ENCODE measurements around the gene RNF26. TPM values are rescaled to one million over a fixed set of nuclear protein-coding genes. Genes with fewer than 3 reads are reported as not detected.

Gene RNF26
- total RNA-seq, 1 experiment from 2014 or later: 45.6 TPM

- TF ChIP-seq CTCF (IDR thresholded peaks at IDR 0.05 in 2 of 3, conservative IDR thresholded peaks at IDR 0.05 in 1 of 3; ENCODE audit: borderline replicate concordance in 1 of 3, insufficient read depth in 1 of 3, low read depth in 2 of 3, low read length in 2 of 3) (no peak), SRF (IDR thresholded peaks at IDR 0.05; ENCODE audit: low read depth) (no peak), ELF1 (IDR thresholded peaks at IDR 0.05; ENCODE audit: borderline replicate concordance, low read depth) (no peak), FOSL1 (IDR thresholded peaks at IDR 0.05; ENCODE audit: low read depth) (no peak), SIN3A (IDR thresholded peaks at IDR 0.05; ENCODE audit: low read depth) (no peak)
These were observed 27.8 kb downstream of the RNF26 start (continued) for GRCh38 chr11:119361941-119362725.

- peaks cover 29 to 49% of the 10 kb centered on the region in 2 experiments for H3K4me1 ChIP-seq (ENCODE audit: control insufficient read depth in 1 of 2, insufficient read depth in 2 of 2, low read length in 2 of 2)
- H2AFZ ChIP-seq (ENCODE audit: low read depth, low read length, poor library complexity, severe bottlenecking): no peak overlapping the region
- H3K79me2 ChIP-seq (ENCODE audit: insufficient read depth, low read length): no peaks in the 10 kb centered on the region
- intact Hi-C loops (cut with micrococcal nuclease): no loop called here
- no peak overlapping the region for H3K27ac ChIP-seq (ENCODE audit: low read depth, low read length)
- BruUV-seq (replicated peaks): no TSS peak
- ChIA-PET RAD21 (ENCODE audit: low non-redundant PET in 1 of 2, low total read pairs in 2 of 2, uncharacterized antibody in 2 of 2, unreplicated experiment in 2 of 2) (no interaction called here), CTCF (interaction anchor here (2.6 to 3.7 kb wide), 2 partner anchors 11 to 25 kb away, joined by 15 to 23 read pairs; no protein-coding TSS in a partner anchor), POLR2A (no interaction called here)
- TF ChIP-seq ZBTB33 (IDR thresholded peaks at IDR 0.05; ENCODE audit: extremely low read depth, insufficient replicate concordance, low read length): no peak
- no peak for TF ChIP-seq CBX3 (IDR thresholded peaks at IDR 0.05; ENCODE audit: low read depth)
- TF ChIP-seq YY1 (IDR thresholded peaks at IDR 0.05; ENCODE audit: extremely low read depth, insufficient replicate concordance, low read depth, low read length): no peak
- no peak overlapping the region for H3K9ac ChIP-seq (ENCODE audit: low read length)
- no peaks in the 10 kb centered on the region for H3K9me2 ChIP-seq (ENCODE audit: insufficient read depth)
- H3K36me3 ChIP-seq (ENCODE audit: control insufficient read depth in 1 of 2, insufficient read depth in 2 of 2, low read length in 2 of 2): peaks cover 0 to 6% of the 10 kb centered on the region in 2 experiments; a peak in 1 of 4 replicates
- peaks cover 6% of the 10 kb centered on the region; the same call in 1 of the 2 replicates for H3K27me3 ChIP-seq (ENCODE audit: insufficient read depth, low read length)
- no peak overlapping the region for H3K4me3 ChIP-seq (replicated peaks in 1 of 2; ENCODE audit: low read depth in 1 of 2, low read length in 2 of 2)
- ATAC-seq (no peak), DNase-seq (ENCODE audit: low read depth, low spot score) (no peak)
- H3K9me3 ChIP-seq (ENCODE audit: control insufficient read depth in 1 of 2, insufficient read depth in 1 of 2, low read depth in 1 of 2, low read length in 2 of 2): no peaks in the 10 kb centered on the region
- H3K4me2 ChIP-seq (ENCODE audit: low read length): no peak overlapping the region
- H4K20me1 ChIP-seq (ENCODE audit: insufficient read depth): no peaks in the 10 kb centered on the region
These were observed 28.4 kb downstream of the RNF26 start for GRCh38 chr11:119362741-119363080.

All from HCT116 (cell line).